ENCODE results near the gene NDUFC1. TPM values are rescaled to one million over a fixed set of nuclear protein-coding genes. Genes with fewer than 3 reads are reported as not detected.

NDUFC1 gene
- total RNA-seq, 1 donor from 2014 or later: 16.5 TPM

- intact Hi-C loops (cut with DNase I): no loop called here
- H3K27ac ChIP-seq: no peak overlapping the region
- DNase-seq (ENCODE audit: extremely low spot score in 2 of 2): no peak
- H3K9me3 ChIP-seq: no peaks in the 10 kb centered on the region
- H3K27me3 ChIP-seq: no peaks in the 10 kb centered on the region
- H3K4me3 ChIP-seq: no peak overlapping the region
- TF ChIP-seq, protein P1, sequence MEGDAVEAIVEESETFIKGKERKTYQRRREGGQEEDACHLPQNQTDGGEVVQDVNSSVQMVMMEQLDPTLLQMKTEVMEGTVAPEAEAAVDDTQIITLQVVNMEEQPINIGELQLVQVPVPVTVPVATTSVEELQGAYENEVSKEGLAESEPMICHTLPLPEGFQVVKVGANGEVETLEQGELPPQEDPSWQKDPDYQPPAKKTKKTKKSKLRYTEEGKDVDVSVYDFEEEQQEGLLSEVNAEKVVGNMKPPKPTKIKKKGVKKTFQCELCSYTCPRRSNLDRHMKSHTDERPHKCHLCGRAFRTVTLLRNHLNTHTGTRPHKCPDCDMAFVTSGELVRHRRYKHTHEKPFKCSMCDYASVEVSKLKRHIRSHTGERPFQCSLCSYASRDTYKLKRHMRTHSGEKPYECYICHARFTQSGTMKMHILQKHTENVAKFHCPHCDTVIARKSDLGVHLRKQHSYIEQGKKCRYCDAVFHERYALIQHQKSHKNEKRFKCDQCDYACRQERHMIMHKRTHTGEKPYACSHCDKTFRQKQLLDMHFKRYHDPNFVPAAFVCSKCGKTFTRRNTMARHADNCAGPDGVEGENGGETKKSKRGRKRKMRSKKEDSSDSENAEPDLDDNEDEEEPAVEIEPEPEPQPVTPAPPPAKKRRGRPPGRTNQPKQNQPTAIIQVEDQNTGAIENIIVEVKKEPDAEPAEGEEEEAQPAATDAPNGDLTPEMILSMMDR (IDR thresholded peaks at IDR 0.05): no peak
- TF ChIP-seq POLR2A (IDR thresholded peaks at IDR 0.05) (no peak), POLR2AphosphoS5 (IDR thresholded peaks at IDR 0.05; ENCODE audit: insufficient read depth in 1 of 2, low read depth in 1 of 2) (no peak)
- H3K4me1 ChIP-seq: peaks cover 16% of the 10 kb centered on the region
- no peaks in the 10 kb centered on the region for H3K36me3 ChIP-seq
These were observed 59.7 kb downstream of the NDUFC1 start for GRCh38 chr4:139242511-139243051.

DNA sequence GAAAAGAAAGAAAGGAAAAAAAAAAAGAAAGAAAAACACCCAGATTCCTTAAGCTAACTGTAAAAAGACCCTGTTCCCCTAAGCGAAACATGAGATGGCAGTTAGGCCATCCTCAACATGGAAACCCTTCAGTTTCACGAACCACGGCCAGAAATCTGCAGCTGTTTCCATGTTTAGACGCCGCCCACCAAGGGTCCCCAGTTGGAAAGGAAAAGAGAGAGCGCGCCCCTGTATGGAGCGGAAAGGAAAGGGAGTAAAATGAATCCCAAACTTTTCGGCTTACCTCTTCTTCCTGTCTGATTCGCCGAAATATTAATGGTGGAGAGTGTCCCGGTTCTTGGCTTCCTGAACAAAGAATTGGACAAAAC lies 60.5 kb downstream of the NDUFC1 start:
- no peak for DNase-seq (ENCODE audit: extremely low spot score in 2 of 2)
- TF ChIP-seq POLR2AphosphoS5 (IDR thresholded peaks at IDR 0.05; ENCODE audit: insufficient read depth in 1 of 2, low read depth in 1 of 2): no peak
- no peak for TF ChIP-seq POLR2A (IDR thresholded peaks at IDR 0.05)
- TF ChIP-seq, protein P1 (IDR thresholded peaks at IDR 0.05): no peak
- no peak overlapping the region for H3K4me3 ChIP-seq
- H3K27ac ChIP-seq: no peak overlapping the region
- no peaks in the 10 kb centered on the region for H3K36me3 ChIP-seq
- no peaks in the 10 kb centered on the region for H3K9me3 ChIP-seq
- intact Hi-C loops (cut with DNase I): no loop called here
- H3K4me1 ChIP-seq: peaks cover 16% of the 10 kb centered on the region
- H3K27me3 ChIP-seq: no peaks in the 10 kb centered on the region

- no peak for DNase-seq (ENCODE audit: extremely low spot score in 2 of 2)
- H3K27ac ChIP-seq: no peak overlapping the region
- H3K36me3 ChIP-seq: no peaks in the 10 kb centered on the region
- H3K4me1 ChIP-seq: peaks cover 16% of the 10 kb centered on the region
- H3K4me3 ChIP-seq: no peak overlapping the region
- intact Hi-C loops (cut with DNase I): no loop called here
- H3K27me3 ChIP-seq: no peaks in the 10 kb centered on the region
- TF ChIP-seq POLR2AphosphoS5 (IDR thresholded peaks at IDR 0.05; ENCODE audit: insufficient read depth in 1 of 2, low read depth in 1 of 2) (no peak), POLR2A (IDR thresholded peaks at IDR 0.05) (no peak)
- TF ChIP-seq, protein P1 (IDR thresholded peaks at IDR 0.05): no peak
- H3K9me3 ChIP-seq: no peaks in the 10 kb centered on the region
These were observed 61.0 kb downstream of the NDUFC1 start for GRCh38 chr4:139241086-139241783.

Small RNA genes within 50 kb of the gene (small RNA-seq; reads per million reads assigned to genes)
- gene RNU6-1074P: not detected
- gene RNU6-1214P: not detected

Other genes starting within 250 kb of the NDUFC1 start
- gene ELF2, start 125.3 kb downstream of the NDUFC1 start, total RNA-seq: 44.4 TPM
- 2.2 TPM for gene MGARP, start 22.3 kb downstream of the NDUFC1 start, total RNA-seq
- gene NAA15, start 972 bp downstream of the NDUFC1 start, total RNA-seq: 35.1 TPM
- 10.1 TPM for gene RAB33B, start 151.6 kb upstream of the NDUFC1 start, total RNA-seq